Activated T-cell treated with anti-CD3 and anti-CD28 coated beads, Interleukin-2, amount 50 U/mL, for 1 hour (primary cell): ENCODE measurements around the gene PSTPIP1.
A peak's percentile ranks its signal among the peaks of the same experiment; 100 is the strongest.
"Not testable (repeated sequence)": the region's sequence is repeated elsewhere in the genome, so short reads cannot be mapped to it uniquely, and the experiment has no call there.

ENCODE experiments used
- DNase-seq: peaks from one replicate; pipeline ENCODE4 v3.0.0-alpha.2; 2020

The PSTPIP1 gene

DNA sequence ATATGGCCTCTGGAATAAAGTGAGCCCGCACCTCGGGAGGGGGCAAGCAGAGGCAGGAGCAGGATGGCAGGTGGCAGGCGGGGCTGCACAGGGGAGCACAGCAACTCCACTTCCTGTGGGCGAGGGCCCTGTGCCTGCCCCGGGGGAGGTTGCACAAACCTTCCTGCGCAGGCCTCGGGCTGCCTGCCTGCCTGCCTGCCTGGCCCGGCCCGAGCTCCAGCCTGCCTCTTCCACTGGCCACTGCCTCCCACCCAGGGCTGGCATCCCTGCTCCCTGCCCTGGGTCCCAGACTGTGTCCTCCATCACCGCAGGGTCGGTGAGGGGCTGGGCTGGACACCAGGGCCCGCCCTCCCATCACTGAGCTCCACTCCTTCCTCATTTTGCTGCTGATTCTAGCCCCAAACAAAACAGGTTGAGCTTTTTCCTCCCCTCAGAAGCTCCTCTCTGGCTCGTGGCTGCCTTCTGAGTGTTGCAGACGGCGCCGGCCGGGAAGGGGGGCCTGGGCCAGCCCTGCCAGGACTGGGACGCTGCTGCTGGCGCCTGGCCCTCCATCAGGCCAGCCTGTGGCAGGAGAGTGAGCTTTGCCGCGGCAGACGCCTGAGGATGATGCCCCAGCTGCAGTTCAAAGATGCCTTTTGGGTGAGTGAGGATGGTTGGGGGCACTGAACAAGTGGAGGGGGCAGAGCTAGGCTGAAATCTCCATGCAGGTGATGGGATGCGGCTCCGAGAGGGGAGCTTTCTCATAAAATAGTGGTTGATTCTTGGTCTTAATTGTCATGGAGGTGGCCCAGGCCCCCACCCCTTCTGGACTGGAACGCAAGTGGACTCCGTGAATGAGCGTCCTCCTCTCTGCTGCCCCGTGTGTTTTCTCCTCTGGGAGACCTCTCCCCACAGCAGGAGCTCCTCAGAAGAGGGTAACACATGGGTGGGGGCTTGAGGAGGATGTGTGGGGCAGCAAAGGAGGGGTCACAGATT, at the start of gene PSTPIP1:
Gene PSTPIP1 (plus strand): TSS at position 156 of the 975 bp plus-strand sequence. CDS start 448 bp downstream, at position 604.
- DNase-seq, result peak; percentile 71

DNA sequence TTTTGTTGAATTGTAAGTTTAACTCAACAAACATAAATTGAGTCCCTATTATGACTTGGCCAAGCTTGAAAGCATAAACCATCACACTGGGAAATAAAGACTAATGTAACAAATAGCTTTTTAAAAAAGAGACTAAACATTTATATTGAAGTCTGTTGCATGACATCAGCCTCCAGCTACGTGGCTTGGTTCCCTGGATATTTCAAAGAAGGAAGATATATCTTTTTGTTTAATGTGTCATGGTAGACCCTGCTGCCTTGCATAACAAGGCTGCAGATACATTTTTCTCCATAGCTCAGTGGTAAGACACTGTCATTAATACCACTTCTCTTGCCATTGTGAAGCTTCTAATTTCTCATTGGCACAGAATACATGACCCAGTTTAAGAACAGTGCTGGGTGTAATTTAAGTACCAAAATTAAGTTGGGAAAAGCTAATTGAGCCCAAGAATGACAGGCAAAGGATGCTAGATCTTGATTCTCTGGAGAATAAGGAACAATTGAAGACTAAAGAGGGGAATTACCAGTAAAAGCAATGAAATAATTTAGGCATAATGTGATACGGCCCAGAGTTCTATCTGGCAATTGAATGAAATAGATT, 49.3 kb upstream of the PSTPIP1 start:
- no peak for DNase-seq

DNA sequence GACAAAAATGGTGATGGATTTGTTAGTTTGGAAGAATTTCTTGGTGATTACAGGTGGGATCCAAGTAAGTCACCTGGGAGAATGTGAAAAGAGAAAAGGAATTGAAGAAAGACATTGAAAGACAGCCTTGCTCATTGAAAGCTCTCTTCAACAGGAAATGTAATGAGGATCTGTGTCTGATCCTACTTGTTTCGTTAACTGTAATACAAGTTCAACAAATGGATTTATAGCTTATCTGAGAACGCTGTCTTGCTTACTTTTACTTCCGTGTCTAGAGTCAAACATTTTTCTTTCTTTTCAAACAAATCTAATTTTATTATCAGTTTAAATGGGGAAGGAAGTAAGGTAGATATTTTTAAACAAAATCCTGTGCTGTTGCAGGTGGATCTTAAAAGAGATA, 47.5 kb upstream of the PSTPIP1 start:
- DNase-seq, result no peak

DNA sequence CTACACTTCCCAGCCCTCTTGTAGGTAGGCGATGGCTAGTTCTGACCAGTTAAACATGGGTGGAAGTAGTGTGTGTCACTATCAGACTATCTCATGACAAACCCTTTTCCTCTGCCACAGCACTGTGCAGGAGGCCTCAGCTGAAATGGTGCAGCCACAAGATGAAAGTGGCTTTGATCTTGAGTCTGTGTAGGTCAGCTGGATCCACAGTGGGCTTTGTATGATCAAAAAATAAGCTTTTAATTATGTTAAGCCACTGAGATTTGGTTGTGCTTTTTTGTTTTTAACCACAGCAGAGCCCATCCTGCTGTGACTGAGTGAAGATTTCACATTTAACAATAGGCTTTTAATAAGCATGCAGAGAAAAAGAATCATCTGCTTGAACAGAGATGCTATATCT, 43.7 kb upstream of the PSTPIP1 start:
- no peak for DNase-seq

DNA sequence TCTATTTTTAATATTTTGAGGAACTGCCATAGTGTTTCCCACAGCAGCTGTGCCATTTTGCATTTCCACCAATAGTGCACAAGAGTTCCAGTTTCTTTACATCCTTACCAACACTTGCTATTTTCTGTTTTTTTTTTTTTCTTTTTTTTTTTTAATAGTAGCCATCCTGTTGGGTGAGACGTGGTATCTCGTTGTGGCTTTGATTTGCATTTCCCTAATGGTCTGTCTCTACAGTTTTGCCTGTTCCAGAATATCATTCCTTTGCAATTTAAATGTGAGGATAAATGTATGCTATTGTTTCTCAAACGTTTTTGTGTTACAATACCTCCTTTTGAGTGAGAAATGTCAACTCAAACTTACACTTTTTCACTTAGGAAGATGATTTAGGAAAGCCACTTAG, 41.0 kb upstream of the PSTPIP1 start:
- no peak for DNase-seq

DNA sequence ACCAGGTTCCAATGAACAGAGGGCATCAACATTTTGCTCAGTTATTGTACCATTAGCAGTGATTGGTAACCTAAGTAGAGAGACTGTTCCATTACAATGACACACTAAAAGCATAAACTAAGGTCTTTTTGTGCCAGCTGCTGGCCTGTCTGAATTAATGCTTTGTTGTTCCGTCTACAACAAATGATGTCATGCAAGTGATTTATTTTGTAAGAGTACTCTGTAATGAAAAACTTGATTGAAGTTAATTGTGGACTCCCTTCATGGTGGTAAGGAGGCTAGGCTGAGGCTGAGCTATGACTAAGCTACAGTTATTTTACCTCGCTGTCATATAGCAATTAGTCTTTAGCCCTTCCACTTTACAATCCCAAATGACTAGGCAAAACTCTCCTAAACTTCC, 40.2 kb upstream of the PSTPIP1 start:
- DNase-seq, result no peak

DNA sequence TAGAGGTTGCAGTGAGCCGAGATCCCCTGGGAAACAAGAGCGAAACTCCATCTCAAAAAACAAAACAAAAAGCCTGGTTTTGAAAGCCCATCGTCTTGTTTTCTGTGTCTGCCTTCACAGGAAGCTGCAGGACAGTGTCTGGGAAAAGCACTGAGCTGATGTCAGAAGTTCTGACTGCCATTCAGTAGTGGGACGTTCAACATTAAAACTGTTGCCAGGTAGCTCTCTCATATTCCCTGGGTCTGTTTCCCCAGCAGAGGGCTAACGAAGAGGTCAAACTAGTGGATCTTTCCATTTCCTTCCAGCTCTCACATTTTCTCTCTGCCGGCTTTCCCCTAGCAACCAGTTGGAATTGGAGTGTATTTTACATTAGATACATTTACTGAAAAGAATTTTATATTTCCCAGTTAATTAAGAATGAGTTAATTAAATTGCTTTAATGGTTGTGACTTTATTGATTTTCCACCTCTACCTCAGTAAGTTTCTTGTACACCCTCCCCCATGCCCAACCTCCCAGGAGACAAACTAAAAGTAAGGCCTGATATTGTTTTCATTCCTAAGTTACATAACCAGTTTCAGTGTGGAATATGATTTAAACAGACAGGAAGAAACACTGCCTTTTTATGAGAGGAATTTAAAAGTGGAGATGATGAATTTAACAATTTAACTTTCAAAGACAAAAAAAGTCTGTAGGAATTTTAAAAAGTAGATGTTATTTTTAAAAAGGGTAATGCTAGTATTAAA, 33.5 kb upstream of the PSTPIP1 start:
- no peak for DNase-seq

DNA sequence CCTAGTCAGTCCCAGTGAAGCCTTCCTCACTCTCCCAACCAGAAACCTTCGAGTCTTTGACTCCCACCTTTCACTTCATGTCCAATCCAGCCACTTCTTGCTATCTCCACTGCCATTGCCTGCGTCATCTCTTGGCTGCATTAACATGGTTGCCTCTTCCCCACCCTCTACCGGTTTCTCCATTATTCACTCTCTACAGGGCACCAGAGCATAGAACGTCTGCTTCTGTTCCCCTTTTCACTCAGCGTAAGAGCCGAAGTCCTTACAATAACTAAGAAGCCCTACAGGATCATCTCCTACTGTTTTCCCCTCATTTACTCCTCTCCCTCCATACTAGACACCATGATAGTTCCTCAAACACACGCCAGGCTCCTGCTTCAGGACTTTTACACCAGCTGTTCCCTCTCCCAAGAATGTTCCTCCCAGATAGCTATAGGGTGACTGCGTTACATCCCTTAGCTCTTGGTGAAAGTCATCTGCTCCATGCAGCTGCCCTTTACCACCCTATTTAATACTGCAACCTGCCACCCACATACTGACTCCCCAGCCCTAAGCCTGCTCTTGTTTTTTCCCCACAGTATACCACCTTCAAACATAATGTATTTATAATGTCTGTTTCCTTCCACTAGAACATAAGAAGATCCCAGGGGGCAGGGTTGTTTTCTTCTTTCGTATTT, 32.5 kb upstream of the PSTPIP1 start:
- no peak for DNase-seq

DNA sequence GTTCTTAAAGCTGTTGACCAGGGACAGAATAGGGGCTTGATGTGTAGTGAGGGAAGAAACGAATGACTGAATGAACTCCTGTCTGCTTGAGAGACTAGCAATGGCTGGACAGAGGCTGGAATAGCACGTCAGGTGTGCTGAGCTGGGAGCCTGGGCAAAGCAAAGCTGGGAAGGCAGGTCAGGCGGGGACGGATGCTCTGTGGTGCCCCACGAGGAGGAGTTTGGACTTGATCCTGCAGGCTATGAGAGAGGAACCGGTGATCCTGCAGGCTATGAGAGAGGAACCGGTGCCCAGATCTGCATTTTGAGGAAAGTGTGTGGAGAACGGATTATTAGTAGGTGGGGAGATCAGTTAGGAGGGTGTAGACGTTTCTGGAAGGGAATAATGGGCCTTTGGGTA, 31.3 kb upstream of the PSTPIP1 start:
- no peak for DNase-seq

DNA sequence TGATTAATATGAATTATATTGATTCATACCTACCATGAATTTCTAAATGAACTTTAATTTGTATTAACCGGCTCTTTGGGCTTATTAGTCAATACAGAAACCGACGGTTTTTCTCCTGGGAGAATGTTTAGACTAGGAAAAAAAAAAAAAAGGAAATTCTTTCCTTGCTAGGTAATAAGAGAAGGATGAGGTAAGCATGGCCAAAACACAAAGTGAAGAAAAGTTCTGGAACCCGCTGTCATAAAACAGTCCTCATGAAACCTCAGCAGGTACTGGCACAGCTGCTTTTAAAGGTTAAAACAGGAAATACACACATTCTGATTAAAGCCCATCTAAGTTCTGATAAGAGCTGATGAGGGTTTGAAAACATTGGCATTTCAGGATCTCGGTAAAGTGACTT, 30.8 kb upstream of the PSTPIP1 start:
- no peak for DNase-seq

DNA sequence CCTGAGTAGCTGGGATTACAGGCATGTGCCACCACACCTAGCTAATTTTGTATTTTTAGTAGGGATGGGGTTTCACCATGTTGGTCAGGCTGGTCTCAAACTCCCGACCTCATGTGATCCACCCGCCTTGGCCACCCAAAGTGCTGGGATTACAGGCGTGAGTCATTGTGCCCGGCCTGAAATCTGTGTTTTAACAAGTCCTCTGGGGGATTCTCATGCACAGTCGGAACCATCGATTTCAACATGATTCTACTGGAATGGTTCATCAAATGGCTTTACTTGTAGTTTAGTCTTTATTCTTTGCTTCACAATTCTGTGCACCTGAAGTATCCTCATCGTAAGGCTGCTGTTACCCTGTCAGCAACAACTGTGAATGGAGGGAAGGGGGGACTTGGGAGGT, 28.9 kb upstream of the PSTPIP1 start:
- not testable (repeated sequence) for DNase-seq

DNA sequence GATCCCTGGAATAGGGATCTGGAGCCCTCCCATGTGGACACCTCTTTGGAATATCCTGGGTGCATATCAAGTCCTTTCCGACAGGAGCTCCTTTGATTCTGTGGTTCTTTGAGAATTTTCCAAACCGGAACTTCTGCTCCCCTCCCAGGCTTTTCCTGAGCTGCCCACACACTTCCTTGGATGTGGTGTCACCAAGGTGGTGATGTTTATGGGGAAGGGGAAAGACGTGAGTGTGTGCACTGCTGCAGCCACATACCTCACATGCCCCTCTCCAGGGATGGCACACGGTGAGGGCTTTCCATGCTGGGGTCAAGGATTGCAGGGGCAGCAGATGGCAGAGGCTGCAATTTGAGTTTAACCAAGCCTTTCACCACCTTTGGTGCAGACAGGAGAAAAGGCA, 27.9 kb upstream of the PSTPIP1 start:
- no peak for DNase-seq

DNA sequence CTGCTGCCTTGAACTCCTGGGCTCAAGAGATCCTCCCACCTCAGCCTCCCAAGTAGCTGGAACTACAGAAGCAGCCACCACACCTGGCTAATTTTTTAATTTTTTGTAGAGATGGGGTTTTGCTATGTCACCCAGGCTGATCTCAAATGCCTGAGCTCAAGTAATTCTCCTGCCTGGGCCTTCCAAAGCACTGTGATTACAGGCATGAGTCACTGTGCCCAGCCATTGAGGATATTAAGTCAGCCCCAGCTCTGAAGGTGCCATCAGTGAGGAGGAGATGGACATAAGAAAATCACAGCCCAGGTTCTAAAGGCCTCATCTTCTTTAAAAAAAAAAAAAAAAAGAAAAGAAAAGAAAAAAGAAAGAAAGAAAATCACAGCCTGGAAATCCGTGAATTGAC, 26.6 kb upstream of the PSTPIP1 start:
- no peak for DNase-seq

DNA sequence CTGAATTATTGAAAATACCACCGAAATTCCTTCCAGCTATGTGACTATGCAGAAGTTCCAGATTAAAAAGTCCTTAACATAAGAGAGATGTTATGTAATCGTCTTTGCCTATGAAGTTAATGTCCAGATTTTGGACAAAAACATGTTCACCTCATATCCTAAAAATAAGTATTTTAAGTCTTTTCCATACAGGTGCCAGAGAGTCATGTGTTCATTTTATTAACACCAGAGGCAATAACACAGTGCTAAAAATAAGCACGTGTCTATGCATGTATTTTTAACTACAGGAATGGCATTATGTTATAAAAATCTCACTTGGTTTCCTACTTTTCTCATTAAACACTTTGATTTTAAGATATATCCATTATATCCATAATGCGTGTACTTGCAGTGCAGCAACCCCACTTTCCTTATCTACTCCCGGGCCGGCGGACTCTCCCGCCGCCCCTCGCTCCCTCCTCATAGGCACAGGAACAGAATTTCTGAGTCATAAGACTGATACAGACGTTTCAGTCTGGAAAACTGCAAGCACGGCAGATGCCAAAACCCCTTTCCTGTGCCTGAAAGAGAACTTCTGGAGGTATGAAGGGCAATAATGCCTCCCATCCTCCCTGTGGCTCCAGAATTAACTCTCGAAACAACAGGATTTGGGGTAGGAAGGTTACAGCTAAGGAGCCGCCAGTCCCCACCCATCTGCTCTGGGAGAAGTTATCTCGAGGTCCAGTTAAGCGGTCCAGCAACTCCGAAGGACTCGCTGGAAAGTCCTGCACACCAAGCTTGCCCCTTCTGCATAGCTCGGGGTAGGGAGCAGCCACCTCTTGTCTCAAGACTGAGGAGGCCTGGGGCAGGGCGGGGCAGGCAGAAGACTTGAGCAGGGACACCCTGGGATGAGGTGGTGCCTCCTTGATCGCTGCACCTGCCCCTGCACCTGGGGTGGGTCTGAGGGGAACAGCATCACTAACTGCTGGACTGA, 22.3 kb upstream of the PSTPIP1 start:
- no peak for DNase-seq

DNA sequence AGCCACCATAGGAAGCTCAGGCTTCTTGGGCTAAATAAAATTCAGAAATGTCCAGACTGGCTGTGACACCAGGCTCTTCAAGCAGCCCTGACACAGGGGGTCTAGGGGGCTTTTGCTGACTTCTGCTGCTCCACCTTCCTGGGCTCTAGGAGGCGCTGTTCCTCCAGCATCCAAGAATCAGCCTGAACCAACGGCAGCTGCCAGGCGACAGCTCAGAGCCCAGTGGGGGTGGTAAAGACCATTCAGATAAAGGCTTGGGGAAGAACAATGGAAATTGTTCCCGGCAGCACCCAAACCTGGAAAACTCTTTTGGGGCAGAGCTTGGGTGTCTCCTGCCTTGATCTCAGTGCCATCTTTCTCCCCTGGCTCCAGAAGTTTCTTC, 21.6 kb upstream of the PSTPIP1 start:
- DNase-seq, result peak; percentile 66

DNA sequence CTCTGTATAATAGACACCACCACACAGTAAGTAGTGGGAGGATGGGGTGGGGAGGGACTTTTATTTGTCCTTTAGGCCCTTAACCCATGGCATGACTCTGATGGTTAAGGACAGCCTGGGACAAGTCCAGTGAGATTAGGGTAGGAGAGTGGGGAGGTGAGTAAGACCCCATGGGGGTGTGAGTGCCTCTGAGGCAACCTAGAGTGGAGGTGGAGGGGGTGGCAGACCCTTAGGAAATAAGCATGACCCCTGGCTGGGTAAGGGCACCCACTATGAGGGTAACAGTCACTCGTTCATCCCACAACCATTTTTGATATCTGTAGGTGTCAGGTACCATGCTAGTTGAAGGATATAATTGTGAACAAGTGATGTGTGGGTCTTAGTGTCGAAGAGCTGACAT, 21.0 kb upstream of the PSTPIP1 start:
- no peak for DNase-seq

DNA sequence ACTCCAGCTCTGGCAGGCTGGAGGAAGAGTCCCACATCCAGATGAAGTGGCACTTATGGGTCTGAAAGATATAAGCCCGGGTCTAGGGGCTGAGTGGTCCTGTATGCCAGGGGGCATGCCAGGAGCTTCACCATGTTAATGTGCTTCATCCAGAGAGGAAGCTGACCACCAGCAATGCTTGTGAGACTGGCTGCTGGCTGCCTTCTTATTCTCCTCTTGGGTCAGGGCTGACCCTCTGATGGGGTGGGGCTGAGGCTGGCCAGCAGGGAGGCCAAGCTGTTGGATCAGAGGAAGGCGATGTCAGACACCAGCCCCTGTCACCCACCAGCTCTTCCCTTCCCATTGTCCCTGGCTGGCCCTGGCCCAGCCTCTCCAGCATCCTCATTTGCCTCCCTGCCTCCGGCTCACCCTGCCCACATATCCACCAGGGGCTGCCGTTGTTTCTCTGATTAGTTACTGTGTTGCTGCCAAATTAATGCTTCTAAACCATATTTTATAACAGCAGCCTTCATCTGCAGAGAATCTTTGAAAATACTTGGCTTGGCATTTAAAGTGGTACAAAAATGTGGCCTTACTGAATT, 20.4 kb upstream of the PSTPIP1 start:
- no peak for DNase-seq

DNA sequence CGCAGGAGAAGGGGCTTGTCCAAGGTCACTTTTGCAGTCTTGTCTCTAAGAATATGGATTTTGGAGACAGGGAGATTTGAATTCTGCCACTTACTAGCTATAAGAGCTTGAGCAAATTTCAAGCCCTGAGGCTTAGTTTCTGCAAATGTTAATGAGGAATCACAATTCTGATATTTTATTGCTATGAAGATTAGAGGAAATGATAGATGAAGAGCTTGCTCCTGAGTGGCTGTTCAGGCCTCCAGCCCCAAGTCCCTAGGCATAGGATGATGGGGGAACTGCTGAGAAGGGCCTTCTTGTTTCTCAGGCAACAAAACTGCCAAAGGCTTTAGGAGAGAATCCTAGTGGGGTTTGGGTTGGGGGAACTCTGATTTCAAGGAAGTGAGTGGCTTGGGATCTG, 18.8 kb upstream of the PSTPIP1 start:
- DNase-seq, result no peak

DNA sequence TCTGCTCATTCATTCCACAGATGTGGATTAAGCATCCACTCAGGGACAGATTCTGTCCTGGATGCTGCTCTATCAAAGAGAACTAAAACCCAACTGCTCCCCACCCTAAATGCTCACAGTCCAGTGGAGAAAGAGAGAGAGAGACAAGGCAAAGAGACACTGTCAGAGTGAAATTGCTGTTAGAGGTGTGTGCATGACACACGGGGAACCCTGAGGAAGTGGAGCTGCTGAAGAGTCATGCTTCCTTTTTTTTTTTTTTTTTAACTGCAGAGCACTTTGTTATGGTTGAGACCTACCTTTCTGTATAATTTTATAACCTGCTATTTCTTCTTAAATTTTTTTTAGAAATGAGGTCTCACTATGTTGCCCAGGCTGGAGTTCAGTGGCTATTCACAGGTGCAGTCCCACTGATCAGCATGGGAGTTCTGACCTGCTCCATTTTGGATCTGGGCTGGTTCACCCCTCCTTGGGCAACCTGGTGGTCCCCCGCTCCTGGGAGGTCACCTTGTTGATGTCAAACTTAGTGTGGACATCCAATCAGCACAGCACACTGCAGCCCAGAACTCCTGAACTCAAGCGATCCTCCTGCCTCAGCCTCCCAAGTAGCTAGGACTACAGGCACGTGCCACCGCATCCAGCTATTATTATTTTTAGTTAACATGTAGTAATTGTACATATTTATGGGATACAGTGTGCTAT, 18.2 kb upstream of the PSTPIP1 start:
- no peak for DNase-seq

DNA sequence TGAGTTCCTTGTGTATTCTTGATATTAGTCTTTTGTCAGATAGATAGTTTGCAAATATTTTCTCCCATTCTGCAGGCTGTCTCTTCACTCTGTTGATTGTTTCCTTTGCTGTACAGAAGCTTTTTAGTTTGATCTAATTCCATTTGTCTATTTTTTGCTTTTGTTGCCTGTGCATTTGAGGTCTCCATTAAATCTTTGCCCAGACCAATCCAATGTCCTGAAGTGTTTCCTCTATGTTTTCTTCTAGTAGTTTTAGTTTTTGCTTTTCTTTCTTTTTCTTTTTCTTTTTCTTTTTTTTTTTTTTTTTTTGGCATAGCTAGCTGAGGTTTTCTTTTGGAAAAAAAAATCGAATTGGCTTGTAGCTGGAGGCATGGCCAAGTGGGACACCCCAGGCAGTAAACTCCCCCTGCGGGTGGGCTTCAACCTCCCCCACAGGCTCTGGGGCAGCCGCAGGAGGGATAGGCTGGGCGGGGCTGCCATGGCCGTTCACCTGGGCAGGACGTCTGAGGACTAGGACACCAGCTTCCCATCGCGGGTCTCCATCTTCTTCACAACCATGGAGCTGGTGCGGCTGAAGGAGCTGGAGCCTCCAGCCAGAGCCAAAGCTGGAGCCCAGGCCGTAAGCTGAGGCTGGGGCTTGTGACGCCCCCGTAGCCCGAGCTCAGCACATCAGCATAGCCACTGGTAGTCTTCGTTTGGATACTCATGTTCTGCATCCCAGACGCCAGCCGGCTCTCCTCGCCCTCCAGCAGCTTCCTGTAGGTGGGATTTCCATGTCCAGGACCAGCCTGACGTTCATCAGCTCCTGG, 16.2 kb upstream of the PSTPIP1 start:
- DNase-seq, result no peak
